SHP77 treated with DMSO at 0.1 percent for 48 hours (cell line): ENCODE data around the gene DUSP1.
A peak's percentile ranks its signal among the peaks of the same experiment; 100 is the strongest.

ENCODE experiments used
- DNase-seq: peaks from one replicate; lab custom pipeline; 2025; lab: John Stamatoyannopoulos, UW

The DUSP1 gene

GRCh38 chr5:172777881-172778814 is 7.2 kb upstream of the DUSP1 start:
- no peak for DNase-seq

- DNase-seq, result no peak
These were observed 5.2 kb upstream of the DUSP1 start for GRCh38 chr5:172776235-172776594.

DNA sequence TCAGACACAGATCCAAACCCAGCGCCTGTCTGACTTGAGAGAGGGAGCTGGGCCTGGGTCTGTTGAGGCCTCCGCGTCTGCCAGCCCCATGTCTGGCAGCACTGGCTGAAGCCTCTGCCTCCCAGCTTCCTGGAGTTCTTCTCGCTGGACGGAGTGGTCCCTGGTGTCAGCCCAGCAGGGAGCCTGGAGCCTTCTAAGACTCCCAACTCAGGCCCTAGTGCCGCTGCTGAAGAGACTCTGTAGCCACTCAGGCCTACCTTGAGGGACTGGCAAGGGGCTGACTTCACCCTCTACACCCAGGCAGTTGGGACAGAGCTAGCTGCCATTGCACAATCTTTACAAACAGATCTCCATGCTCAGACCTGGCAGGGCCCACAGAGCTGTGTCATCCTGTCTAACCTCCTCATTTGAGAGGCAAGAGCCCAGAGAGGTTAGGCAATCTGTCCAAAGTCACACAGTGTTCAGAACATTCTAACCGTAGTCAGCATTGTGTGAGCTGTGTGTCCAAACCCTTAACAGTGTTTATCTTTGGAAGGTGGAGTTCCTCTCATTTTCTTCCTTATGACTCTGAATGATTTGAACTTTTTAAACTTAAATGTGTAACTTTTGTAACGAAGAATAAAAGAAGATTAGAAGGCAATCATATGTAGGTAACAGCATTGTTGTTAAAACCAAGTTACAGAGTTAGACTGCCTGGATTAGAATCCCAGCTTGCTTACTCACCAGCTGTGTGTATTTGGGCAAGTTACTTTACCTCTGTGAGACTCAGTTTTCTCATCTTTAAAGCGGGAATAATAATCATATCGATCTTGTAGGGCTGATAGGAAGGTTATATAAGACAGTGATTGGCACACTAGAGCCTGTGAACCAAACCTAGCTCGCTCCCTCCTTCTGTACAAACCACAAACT is 4.6 kb upstream of the DUSP1 start:
- no peak for DNase-seq

GRCh38 chr5:172774561-172775315 is 3.7 kb upstream of the DUSP1 start:
- DNase-seq, result no peak

DNA sequence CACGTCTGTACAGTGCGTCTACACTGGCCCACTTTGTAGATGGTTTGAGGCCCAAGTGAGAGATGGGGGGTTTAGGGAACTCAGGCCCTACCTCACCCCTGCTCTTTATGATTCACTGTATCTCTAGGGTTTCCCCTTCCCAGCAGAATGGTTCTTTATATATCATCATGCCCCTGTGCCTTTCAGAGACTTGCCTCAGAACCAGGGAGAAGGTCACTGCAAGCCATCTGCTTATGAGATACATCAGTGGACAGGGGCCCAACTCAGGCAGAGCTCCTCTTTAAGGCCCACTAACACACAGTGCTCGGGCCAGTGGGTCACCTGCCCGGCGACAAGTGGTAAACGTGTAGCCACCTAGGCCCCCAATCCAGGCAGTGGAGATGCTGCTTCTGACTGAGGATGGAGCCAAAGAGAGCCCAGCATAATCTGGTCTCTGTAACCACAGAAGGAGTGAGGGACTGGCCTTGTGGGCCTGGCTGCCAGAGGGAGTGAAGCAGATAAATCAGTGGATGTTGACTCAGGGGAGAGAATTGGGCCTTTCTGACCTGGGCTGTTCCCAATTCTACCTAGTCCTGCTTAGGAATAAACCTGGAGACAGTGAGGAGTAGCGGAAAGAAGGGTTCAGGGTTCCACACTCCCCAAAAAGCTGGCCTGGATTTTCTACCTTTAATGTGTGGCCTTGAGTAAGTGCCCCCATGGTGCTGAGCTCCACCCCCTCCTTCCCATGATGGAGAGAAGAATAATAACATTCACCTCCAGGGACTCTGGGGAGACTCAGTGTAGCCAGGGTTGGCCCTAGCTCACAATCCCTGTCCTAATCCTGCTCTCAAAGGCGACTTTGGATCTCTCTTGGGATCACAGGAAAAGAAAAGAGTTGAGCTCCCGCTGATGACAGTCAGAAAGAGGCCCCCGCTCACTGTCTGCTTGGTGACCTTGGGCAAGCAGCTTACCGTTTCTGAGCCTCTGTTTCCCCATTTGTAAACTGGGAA is 2.8 kb upstream of the DUSP1 start:
- DNase-seq, result no peak

DNA sequence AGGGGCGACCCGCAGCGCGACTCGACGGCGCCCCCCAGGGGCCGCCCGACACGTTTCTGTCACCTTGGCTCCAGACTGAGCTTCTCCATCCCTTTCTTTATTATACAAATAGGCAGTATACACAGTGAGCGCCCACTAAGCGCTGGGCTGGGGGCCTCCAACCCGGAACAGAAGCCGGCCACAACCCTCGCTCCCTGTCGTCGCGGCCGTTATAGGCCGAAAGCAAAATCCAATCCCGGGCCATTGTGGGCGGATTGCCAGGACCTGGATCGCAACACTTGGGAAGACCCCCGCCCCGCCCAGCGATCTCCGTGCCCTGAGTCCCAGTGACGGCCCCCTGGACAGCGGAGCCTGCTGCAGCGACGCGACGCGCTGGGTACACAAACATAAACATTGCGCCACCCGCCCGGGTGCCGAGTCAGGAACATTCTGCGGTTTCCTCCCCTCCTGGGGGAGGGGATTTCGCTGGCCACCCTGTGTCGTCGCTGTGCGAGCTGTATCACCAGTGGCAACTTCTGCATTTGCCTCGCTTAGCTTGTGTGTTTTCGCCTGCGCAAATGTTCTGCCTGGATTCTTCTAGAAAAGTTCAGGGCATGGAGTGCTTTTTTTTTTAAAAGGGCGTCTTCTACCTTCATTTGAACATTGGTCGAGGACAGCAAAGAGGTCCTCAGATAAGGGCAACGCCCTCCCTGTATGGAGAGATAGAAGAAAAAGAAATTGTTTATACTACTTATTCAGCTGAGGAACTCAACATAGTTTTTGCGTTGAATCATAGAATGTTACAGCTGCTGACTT is 1.3 kb upstream of the DUSP1 start:
- peak; percentile 86 for DNase-seq

GRCh38 chr5:172771439-172772111 is 580 bp upstream of the DUSP1 start:
- DNase-seq, result no peak

DNA sequence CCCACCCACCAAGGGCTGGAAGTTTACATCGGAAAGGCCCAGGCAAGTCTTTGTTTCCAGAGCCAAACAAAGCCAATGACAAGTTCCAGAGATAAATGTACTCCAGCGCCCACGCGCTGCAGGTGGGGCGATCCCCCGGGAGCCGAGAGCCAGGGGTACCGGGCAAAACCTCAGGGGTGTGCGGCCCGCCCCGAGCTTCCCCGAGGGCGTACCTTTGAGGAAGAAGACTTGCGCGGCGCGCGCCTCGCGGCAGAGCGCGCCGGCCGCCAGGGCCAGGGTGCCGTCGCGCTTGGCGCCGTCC is 671 bp downstream of the DUSP1 start:
- no peak for DNase-seq

DNA sequence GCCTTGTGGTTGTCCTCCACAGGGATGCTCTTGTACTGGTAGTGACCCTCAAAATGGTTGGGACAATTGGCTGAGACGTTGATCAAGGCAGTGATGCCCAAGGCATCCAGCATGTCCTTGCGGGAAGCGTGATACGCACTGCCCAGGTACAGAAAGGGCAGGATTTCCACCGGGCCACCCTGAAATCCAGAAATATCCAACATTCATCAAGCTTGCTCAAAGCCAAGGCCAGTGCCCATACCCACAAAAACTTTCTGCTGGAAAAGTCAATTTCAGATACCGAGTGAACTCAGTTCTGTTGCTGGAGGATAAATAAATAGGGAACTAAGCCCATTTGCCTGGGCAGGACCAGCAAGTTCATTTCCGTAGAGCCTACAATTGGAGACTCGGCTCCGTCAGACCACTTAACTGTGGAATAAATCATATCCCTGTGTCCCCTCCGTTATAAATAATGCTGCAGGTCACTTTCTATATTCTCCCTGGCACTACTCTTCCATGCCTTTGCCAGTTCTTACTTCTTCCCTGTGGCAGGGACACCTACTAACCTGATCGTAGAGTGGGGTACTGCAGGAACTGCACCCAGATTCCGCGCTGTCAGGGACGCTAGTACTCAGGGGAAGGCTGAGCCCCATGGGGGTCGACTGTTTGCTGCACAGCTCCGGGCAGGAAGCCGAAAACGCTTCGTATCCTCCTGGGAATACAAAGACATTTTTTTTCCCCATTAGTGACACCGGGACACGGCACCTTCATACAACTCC is 1.2 kb downstream of the DUSP1 start:
- DNase-seq, result no peak

DNA sequence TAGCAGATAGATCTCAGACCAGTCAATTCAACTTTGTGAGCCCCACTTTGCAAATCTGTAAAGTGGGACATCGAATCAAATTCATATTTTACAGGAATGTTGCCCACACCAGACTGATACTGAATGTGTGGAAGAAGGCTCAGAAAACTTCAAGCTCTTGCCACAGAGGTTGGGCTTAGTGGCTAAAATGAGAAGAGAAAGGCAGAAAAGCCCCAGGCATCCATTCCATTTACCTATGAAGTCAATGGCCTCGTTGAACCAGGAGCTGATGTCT is 1.7 kb downstream of the DUSP1 start:
- DNase-seq, result no peak

- no peak for DNase-seq
These were observed 2.2 kb downstream of the DUSP1 start for GRCh38 chr5:172768573-172769341.

GRCh38 chr5:172768098-172768572 is 2.9 kb downstream of the DUSP1 start:
- no peak for DNase-seq

DNA sequence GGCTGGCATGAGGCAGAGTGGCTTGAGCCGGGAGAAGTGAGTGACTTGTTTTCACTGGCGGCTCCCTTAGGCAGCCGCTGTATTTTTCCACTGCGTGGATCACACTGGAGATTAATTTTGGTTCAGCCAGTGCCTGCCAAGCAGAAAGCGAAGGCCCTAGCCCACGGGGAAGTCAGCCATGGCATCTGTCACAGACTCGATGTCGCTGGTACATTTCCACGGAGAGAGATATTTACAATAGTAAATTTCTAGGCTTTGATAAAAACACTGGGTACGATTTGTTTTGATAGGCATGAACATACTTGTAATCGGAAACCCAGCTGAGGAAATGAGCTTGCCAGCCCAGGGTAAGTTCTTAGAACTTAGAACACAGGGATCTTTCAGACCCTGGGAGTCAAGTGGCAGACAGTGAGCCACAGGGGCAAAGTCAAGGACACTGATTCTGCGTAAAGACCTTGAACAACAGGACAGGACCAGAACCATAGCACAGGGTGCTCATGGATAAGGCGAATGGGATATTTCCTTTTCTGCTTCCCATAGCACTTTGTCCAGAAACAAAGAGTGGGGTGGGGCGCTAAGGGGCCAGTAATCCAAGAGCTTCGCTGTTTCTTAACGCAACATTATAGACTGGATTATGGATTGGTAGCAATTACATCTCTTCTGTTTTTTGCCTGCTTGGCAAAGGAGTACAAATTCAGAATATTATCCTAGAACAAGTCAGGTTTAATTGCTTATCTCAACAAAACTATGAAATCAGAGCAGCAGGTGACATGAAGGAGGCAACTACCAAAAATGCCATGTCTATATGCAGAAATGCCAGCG is 4.5 kb downstream of the DUSP1 start:
- peak; percentile 82 for DNase-seq

GRCh38 chr5:172765766-172766286 is 5.2 kb downstream of the DUSP1 start:
- no peak for DNase-seq

- peak; percentile 85 for DNase-seq
These were observed 5.9 kb downstream of the DUSP1 start for GRCh38 chr5:172764861-172765765.

- DNase-seq, result no peak
These were observed 7.9 kb downstream of the DUSP1 start for GRCh38 chr5:172763120-172763464.
